K562 (cell line): ENCODE results near the gene AMFR. TPM values are rescaled to one million over a fixed set of nuclear protein-coding genes. Genes with fewer than 3 reads are reported as not detected.

Experiments used
- ADNP ChIP-seq: fragments of 200-800 bp; sonication (Bioruptor generic); IDR thresholded peaks from 2 replicates; pipeline ENCODE4 v1.6.1; 2016; ENCODE audit warnings: missing genetic modification characterization, missing compliant biosample characterization
- CREM ChIP-seq: IDR thresholded peaks from 2 replicates; pipeline ENCODE4 v1.6.1; 2014; ENCODE audit warnings: antibody characterized with exemption, low read depth
- HIVEP1 ChIP-seq: fragments of 250-450 bp; sonication (Bioruptor Pico); IDR thresholded peaks from 2 replicates; pipeline ENCODE4 v1.4.0; 2020; ENCODE audit warnings: mild to moderate bottlenecking
- MITF ChIP-seq: IDR thresholded peaks from 2 replicates; pipeline ENCODE4 v1.6.1; 2014; ENCODE audit warnings: antibody characterized with exemption
- NR2C2 ChIP-seq, 2 experiments: fragments of 200-800 bp in 1 of 2; sonication (Bioruptor generic) in 1 of 2; sonication (generic) in 1 of 2; formaldehyde crosslinking in 1 of 2; IDR thresholded peaks; 2 replicates each; pipeline versions ENCODE4 v1.6.1 to v1.8.0; 2016 to 2022; ENCODE audit warnings: mild to moderate bottlenecking in 1 of 2, missing compliant biosample characterization in 1 of 2, missing genetic modification characterization in 1 of 2, missing genetic modification reagents in 1 of 2
- RUNX1 ChIP-seq: sonication (generic); IDR thresholded peaks from 2 replicates; pipeline ENCODE4 v1.6.1; 2016; ENCODE audit warnings: antibody characterized with exemption, low read depth
- TCF3 ChIP-seq: sonication (generic); formaldehyde crosslinking; IDR thresholded peaks from 2 replicates; pipeline ENCODE4 v1.4.0; 2020; ENCODE audit warnings: mild to moderate bottlenecking, missing genetic modification reagents
- XRCC3 ChIP-seq: fragments of 450-650 bp; IDR thresholded peaks from 2 replicates; pipeline ENCODE4 v1.6.1; 2017; ENCODE audit warnings: mild to moderate bottlenecking, moderate library complexity
- ZC3H11A ChIP-seq: IDR thresholded peaks from 2 replicates; pipeline ENCODE4 v1.6.1; 2012; ENCODE audit warnings: low read depth, low read length, improper control_type of control experiment
- ZNF134 ChIP-seq: fragments of 250-450 bp; sonication (Bioruptor Pico); conservative IDR thresholded peaks from 2 replicates; pipeline ENCODE4 v1.4.0; 2020
- ZNF431 ChIP-seq: sonication (generic); formaldehyde crosslinking; IDR thresholded peaks from 2 replicates; pipeline ENCODE4 v1.8.0; 2022; ENCODE audit warnings: mild to moderate bottlenecking, missing genetic modification reagents
- polyA plus RNA-seq, 8 experiments: library from polyadenylated mRNA; depleted of rRNA in 4 of 8; stranded (reverse) in 5 of 8; unstranded in 3 of 8; fragments of >200 nt; fragmentation: Nextera tagmentation in 2 of 8; fragmentation: Illumina TruSeq in 1 of 8; extraction: Ambion mirVana in 2 of 8; extraction: Trizol in 1 of 8; gene quantifications; 2 replicates each; pipeline versions ENCODE4 v1.2.1 to v1.2.3, GENCODE V29; 2011 to 2014; ENCODE audit warnings: inconsistent platforms in 1 of 8, missing spikeins in 1 of 8
- total RNA-seq, 7 experiments: library from RNA; depleted of rRNA in 6 of 7; stranded (reverse); fragments of >200 nt in 6 of 7; fragmentation: Illumina TruSeq in 2 of 7; extraction: Trizol in 2 of 7; gene quantifications; 2 replicates each; pipeline versions ENCODE4 v1.2.1 to v1.2.3, GENCODE V29; 2011 to 2021; ENCODE audit warnings: low replicate concordance in 1 of 7
- TF ChIP-seq, protein P1 (sequence below): sonication (generic); formaldehyde crosslinking; IDR thresholded peaks from 2 replicates; pipeline ENCODE4 v1.8.0; 2023; ENCODE audit warnings: missing genetic modification reagents, mild to moderate bottlenecking, borderline replicate concordance
- TF ChIP-seq, protein P2 (sequence below): fragments of 450-650 bp; IDR thresholded peaks from 2 replicates; pipeline ENCODE4 v1.6.1; 2017; ENCODE audit warnings: antibody characterized with exemption
- TF ChIP-seq, protein P3 (sequence below): fragments of 250-450 bp; sonication (Bioruptor Pico); IDR thresholded peaks from 2 replicates; pipeline ENCODE4 v1.5.0; 2020; ENCODE audit warnings: mild to moderate bottlenecking, borderline replicate concordance

Gene AMFR
- total and polyA plus RNA-seq, 9 of the 15 experiments (the other 6 are each of a cell fraction or from before 2014, with no cell fraction given) = 15.6 to 113 (median 58.4) TPM

- TF ChIP-seq, protein P1, sequence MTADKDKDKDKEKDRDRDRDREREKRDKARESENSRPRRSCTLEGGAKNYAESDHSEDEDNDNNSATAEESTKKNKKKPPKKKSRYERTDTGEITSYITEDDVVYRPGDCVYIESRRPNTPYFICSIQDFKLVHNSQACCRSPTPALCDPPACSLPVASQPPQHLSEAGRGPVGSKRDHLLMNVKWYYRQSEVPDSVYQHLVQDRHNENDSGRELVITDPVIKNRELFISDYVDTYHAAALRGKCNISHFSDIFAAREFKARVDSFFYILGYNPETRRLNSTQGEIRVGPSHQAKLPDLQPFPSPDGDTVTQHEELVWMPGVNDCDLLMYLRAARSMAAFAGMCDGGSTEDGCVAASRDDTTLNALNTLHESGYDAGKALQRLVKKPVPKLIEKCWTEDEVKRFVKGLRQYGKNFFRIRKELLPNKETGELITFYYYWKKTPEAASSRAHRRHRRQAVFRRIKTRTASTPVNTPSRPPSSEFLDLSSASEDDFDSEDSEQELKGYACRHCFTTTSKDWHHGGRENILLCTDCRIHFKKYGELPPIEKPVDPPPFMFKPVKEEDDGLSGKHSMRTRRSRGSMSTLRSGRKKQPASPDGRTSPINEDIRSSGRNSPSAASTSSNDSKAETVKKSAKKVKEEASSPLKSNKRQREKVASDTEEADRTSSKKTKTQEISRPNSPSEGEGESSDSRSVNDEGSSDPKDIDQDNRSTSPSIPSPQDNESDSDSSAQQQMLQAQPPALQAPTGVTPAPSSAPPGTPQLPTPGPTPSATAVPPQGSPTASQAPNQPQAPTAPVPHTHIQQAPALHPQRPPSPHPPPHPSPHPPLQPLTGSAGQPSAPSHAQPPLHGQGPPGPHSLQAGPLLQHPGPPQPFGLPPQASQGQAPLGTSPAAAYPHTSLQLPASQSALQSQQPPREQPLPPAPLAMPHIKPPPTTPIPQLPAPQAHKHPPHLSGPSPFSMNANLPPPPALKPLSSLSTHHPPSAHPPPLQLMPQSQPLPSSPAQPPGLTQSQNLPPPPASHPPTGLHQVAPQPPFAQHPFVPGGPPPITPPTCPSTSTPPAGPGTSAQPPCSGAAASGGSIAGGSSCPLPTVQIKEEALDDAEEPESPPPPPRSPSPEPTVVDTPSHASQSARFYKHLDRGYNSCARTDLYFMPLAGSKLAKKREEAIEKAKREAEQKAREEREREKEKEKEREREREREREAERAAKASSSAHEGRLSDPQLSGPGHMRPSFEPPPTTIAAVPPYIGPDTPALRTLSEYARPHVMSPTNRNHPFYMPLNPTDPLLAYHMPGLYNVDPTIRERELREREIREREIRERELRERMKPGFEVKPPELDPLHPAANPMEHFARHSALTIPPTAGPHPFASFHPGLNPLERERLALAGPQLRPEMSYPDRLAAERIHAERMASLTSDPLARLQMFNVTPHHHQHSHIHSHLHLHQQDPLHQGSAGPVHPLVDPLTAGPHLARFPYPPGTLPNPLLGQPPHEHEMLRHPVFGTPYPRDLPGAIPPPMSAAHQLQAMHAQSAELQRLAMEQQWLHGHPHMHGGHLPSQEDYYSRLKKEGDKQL = no peak
- TF ChIP-seq TCF3 = no peak
- TF ChIP-seq, protein P2, sequence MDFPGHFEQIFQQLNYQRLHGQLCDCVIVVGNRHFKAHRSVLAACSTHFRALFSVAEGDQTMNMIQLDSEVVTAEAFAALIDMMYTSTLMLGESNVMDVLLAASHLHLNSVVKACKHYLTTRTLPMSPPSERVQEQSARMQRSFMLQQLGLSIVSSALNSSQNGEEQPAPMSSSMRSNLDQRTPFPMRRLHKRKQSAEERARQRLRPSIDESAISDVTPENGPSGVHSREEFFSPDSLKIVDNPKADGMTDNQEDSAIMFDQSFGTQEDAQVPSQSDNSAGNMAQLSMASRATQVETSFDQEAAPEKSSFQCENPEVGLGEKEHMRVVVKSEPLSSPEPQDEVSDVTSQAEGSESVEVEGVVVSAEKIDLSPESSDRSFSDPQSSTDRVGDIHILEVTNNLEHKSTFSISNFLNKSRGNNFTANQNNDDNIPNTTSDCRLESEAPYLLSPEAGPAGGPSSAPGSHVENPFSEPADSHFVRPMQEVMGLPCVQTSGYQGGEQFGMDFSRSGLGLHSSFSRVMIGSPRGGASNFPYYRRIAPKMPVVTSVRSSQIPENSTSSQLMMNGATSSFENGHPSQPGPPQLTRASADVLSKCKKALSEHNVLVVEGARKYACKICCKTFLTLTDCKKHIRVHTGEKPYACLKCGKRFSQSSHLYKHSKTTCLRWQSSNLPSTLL = no peak
- TF ChIP-seq, protein P3, sequence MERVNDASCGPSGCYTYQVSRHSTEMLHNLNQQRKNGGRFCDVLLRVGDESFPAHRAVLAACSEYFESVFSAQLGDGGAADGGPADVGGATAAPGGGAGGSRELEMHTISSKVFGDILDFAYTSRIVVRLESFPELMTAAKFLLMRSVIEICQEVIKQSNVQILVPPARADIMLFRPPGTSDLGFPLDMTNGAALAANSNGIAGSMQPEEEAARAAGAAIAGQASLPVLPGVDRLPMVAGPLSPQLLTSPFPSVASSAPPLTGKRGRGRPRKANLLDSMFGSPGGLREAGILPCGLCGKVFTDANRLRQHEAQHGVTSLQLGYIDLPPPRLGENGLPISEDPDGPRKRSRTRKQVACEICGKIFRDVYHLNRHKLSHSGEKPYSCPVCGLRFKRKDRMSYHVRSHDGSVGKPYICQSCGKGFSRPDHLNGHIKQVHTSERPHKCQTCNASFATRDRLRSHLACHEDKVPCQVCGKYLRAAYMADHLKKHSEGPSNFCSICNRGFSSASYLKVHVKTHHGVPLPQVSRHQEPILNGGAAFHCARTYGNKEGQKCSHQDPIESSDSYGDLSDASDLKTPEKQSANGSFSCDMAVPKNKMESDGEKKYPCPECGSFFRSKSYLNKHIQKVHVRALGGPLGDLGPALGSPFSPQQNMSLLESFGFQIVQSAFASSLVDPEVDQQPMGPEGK = no peak
- TF ChIP-seq ZC3H11A = no peak
- TF ChIP-seq NR2C2 (CRISPR knock-in tag; IDR thresholded peaks at IDR 0.05) = no peak
- no peak for TF ChIP-seq NR2C2 (tag; IDR thresholded peaks at IDR 0.05)
- TF ChIP-seq XRCC3 = no peak
- TF ChIP-seq ZNF134 = no peak
- no peak for TF ChIP-seq HIVEP1 (CRISPR knock-in tag)
- no peak for TF ChIP-seq MITF
- no peak for TF ChIP-seq ZNF431 (CRISPR knock-in tag)
- no peak for TF ChIP-seq CREM
- peak; percentile 87 for TF ChIP-seq ADNP
- no peak for TF ChIP-seq RUNX1
These were observed 26.7 kb upstream of the AMFR start (continued) for GRCh38 chr16:56451753-56452689.
